GM19324 (cell line): ENCODE results near the gene DOCK10.

Source experiments
- ATAC-seq: cut with Tn5 transposase; IDR thresholded peaks from one replicate; pipeline ENCODE4 v1.9.1; 2021; ENCODE audit warnings: mild to moderate bottlenecking, moderate library complexity; ENCODE audit not compliant: unreplicated experiment, low FRiP score

DOCK10 gene

GRCh38 chr2:224747765-224748164 is 294.5 kb downstream of the DOCK10 start:
- ATAC-seq, result no peak

GRCh38 chr2:224736227-224736626 is 306.0 kb downstream of the DOCK10 start:
- no peak for ATAC-seq

- ATAC-seq, result no peak
Measured at GRCh38 chr2:224734949-224735348, 307.3 kb downstream of the DOCK10 start.

- no peak for ATAC-seq
Measured at GRCh38 chr2:224731665-224732064, 310.6 kb downstream of the DOCK10 start.

GRCh38 chr2:224729435-224729834 is 312.8 kb downstream of the DOCK10 start:
- no peak for ATAC-seq

GRCh38 chr2:224724331-224724730 is 317.9 kb downstream of the DOCK10 start:
- no peak for ATAC-seq

- no peak for ATAC-seq
Measured at GRCh38 chr2:224723586-224724217, 318.6 kb downstream of the DOCK10 start.

- no peak for ATAC-seq
Measured at GRCh38 chr2:224722770-224723169, 319.5 kb downstream of the DOCK10 start.

- ATAC-seq, result no peak
Measured at GRCh38 chr2:224722250-224722649, 320.0 kb downstream of the DOCK10 start.

- no peak for ATAC-seq
Measured at GRCh38 chr2:224716921-224717320, 325.3 kb downstream of the DOCK10 start.

- ATAC-seq, result no peak
Measured at GRCh38 chr2:224716201-224716600, 326.1 kb downstream of the DOCK10 start, which contains the start of gene CCDC195. CCDC195 (minus strand) TSS chr2:224716365; CDS start chr2:224716365, 0 bp downstream.
